Prostate gland (tissue), 2 donors: ENCODE measurements around the gene HOXA7. TPM values are rescaled to one million over a fixed set of nuclear protein-coding genes. Genes with fewer than 3 reads are reported as not detected.

Experiments used
- DNase-seq: peaks from one replicate; pipeline ENCODE4 v3.0.0-alpha.2; 2019; ENCODE audit warnings: low spot score
- H3K27ac ChIP-seq, 2 donors: fragments of 200-600 bp; sonication (generic); 2 replicates each; pipeline ENCODE4 v1.5.1; 2017 to 2019
- H3K27me3 ChIP-seq: fragments of 200-600 bp; sonication (generic); replicated peaks from 2 replicates; pipeline ENCODE4 v1.5.1; 2019; ENCODE audit not compliant: insufficient read depth
- H3K36me3 ChIP-seq, 2 donors: fragments of 200-600 bp; sonication (generic); 1 replicate in 1 of 2; 2 replicates in 1 of 2; pipeline versions ENCODE4 v1.5.1 to v1.8.1; 2017 to 2019
- H3K4me1 ChIP-seq: fragments of 200-600 bp; sonication (generic); replicated peaks from 2 replicates; pipeline ENCODE4 v1.5.1; 2019
- H3K4me3 ChIP-seq, 2 donors: fragments of 200-600 bp; sonication (generic); 2 replicates each; pipeline ENCODE4 v1.5.1; 2017 to 2019
- H3K9me3 ChIP-seq: fragments of 200-600 bp; sonication (generic); 2 replicates; pipeline ENCODE4 v1.5.1; 2017
- POLR2A ChIP-seq: fragments of 450-650 bp; IDR thresholded peaks from one replicate; pipeline ENCODE4 v1.6.1; 2016; ENCODE audit warnings: antibody characterized with exemption, mild to moderate bottlenecking
- POLR2AphosphoS5 ChIP-seq: sonication (generic); formaldehyde crosslinking; IDR thresholded peaks from one replicate; pipeline ENCODE4 v1.6.1; 2017; ENCODE audit warnings: antibody characterized with exemption
- WGBS: methylation state at CpG from one replicate; pipeline ENCODE4 v1.1.5; 2018; 5-methylcytosine and 5-hydroxymethylcytosine counted together
- intact Hi-C: fragments of 100-400 bp; cut with DNase I; formaldehyde crosslinking; loops from one replicate; pipeline ENCODE4 v1.14.2; 2022
- total RNA-seq, 2 donors: library from RNA; depleted of rRNA; stranded (reverse); fragments of >200 nt; gene quantifications; one replicate each; pipeline ENCODE4 v1.1.0, GENCODE V29; 2016
- TF ChIP-seq, protein P1 (sequence below), 4 experiments: fragments of 200-600 bp in 2 of 4; fragments of 450-650 bp in 2 of 4; sonication (generic) in 2 of 4; IDR thresholded peaks; 1 replicate in 3 of 4; 2 replicates in 1 of 4; pipeline ENCODE4 v1.5.1; 2016 to 2019; ENCODE audit warnings: antibody characterized with exemption in 4 of 4, mild to moderate bottlenecking in 2 of 4, moderate library complexity in 2 of 4

Gene HOXA7
- total RNA-seq, 2 donors from 2014 or later = 2.2 to 4.6 TPM

- TF ChIP-seq POLR2A (no peak), POLR2AphosphoS5 (no peak)
- TF ChIP-seq, protein P1, sequence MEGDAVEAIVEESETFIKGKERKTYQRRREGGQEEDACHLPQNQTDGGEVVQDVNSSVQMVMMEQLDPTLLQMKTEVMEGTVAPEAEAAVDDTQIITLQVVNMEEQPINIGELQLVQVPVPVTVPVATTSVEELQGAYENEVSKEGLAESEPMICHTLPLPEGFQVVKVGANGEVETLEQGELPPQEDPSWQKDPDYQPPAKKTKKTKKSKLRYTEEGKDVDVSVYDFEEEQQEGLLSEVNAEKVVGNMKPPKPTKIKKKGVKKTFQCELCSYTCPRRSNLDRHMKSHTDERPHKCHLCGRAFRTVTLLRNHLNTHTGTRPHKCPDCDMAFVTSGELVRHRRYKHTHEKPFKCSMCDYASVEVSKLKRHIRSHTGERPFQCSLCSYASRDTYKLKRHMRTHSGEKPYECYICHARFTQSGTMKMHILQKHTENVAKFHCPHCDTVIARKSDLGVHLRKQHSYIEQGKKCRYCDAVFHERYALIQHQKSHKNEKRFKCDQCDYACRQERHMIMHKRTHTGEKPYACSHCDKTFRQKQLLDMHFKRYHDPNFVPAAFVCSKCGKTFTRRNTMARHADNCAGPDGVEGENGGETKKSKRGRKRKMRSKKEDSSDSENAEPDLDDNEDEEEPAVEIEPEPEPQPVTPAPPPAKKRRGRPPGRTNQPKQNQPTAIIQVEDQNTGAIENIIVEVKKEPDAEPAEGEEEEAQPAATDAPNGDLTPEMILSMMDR (IDR thresholded peaks at IDR 0.05) = no peak
- intact Hi-C loops = loop anchor here (2.0 kb wide), 1 partner anchor 789 kb away; no protein-coding TSS in a partner anchor
- Histone ChIP-seq H3K4me1 (peaks cover 4% of the 10 kb centered on the region), H3K36me3 (no peaks in the 10 kb centered on the region), H3K27ac (peak overlapping the region; percentile 73 to 96), H3K4me3 (peak overlapping the region; percentile 61 to 80), H3K9me3 (no peaks in the 10 kb centered on the region), H3K27me3 (no peaks in the 10 kb centered on the region)
- WGBS = 43% methylated on average over 21 of the region's 23 CpGs
- no peak for DNase-seq
Observed at GRCh38 chr7:27160145-27160545, 3.7 kb upstream of the HOXA7 start.

- intact Hi-C loops = loop anchor here (2.0 to 10.0 kb wide), 3 partner anchors 789 to 1295 kb away; no protein-coding TSS in a partner anchor
Observed at GRCh38 chr7:27159266-27160144, 3.0 kb upstream of the HOXA7 start.

GRCh38 chr7:27158436-27159265, 2.2 kb upstream of the HOXA7 start:
- WGBS = 94% methylated on average over 34 of the region's 35 CpGs
- Histone ChIP-seq H3K9me3 (no peaks in the 10 kb centered on the region), H3K4me1 (peaks cover 4% of the 10 kb centered on the region), H3K4me3 (no peak overlapping the region), H3K27ac (peak overlapping the region in 1 of 2 donors; percentile 96), H3K36me3 (no peaks in the 10 kb centered on the region), H3K27me3 (no peaks in the 10 kb centered on the region)
- intact Hi-C loops = loop anchor here (10.0 kb wide), 2 partner anchors 1064 to 1294 kb away; no protein-coding TSS in a partner anchor
- DNase-seq = no peak
- TF ChIP-seq POLR2A (no peak), POLR2AphosphoS5 (no peak)
- TF ChIP-seq, protein P1 (IDR thresholded peaks at IDR 0.05) = no peak

More at GRCh38 chr7:27159266-27160144, 3.0 kb upstream of the HOXA7 start:
- no peaks in the 10 kb centered on the region for H3K27me3 ChIP-seq
- TF ChIP-seq POLR2AphosphoS5 (peak; percentile 24), POLR2A (no peak)
- DNase-seq = no peak
- H3K9me3 ChIP-seq = no peaks in the 10 kb centered on the region
- H3K4me1 ChIP-seq = peaks cover 4% of the 10 kb centered on the region
- no peaks in the 10 kb centered on the region for H3K36me3 ChIP-seq
- 62% methylated on average over 27 of the region's 27 CpGs for WGBS
- peak overlapping the region; percentile 61 to 80 for H3K4me3 ChIP-seq
- H3K27ac ChIP-seq = peak overlapping the region; percentile 73 to 96

- Histone ChIP-seq H3K27ac (no peak overlapping the region), H3K27me3 (no peaks in the 10 kb centered on the region), H3K36me3 (no peaks in the 10 kb centered on the region), H3K4me3 (no peak overlapping the region), H3K4me1 (peaks cover 4% of the 10 kb centered on the region), H3K9me3 (no peaks in the 10 kb centered on the region)
- WGBS = 90% methylated on average over 30 of the region's 30 CpGs
- TF ChIP-seq POLR2AphosphoS5 = no peak
- TF ChIP-seq, protein P1 (IDR thresholded peaks at IDR 0.05) = no peak
- no peak for TF ChIP-seq POLR2A
- DNase-seq = no peak
- intact Hi-C loops = loop anchor here (10.0 kb wide), 2 partner anchors 1063 to 1293 kb away; no protein-coding TSS in a partner anchor
Observed at GRCh38 chr7:27157702-27158431, 1.4 kb upstream of the HOXA7 start.
